Activated CD4-positive, alpha-beta T cell treated with anti-CD3 and anti-CD28 coated beads, Interleukin-2, Interleukin-4, amounts not matched to agents 100 ng/mL and 50 ng/mL, durations not matched to agents 16 hours and 8 hours (primary cell): ENCODE measurements around the gene WWOX.
A peak's percentile ranks its signal among the peaks of the same experiment; 100 is the strongest.

Experiments used
- DNase-seq: peaks from one replicate; pipeline ENCODE4 v3.0.0-alpha.2; 2020; ENCODE audit warnings: low spot score

Gene WWOX

DNA sequence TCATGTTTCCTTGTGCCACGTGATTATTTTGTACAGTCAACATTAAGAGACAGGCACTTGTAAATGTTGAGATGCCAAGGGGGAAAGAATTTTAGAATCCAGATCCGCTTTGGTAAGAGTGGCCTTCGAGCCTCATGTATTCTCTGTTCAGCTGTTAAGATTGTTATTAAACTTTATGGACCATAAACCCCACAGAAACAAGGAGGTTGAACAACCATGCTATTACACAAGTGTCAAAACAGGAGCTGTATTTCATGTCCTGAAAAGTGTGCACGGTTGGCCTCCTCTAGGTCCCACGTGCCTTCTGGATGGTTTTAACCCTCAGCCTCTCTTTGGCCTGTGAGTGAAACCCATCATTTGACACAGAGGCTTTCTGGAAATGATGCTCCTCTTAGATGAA lies 809.8 kb downstream of the WWOX start:
- no peak for DNase-seq

DNA sequence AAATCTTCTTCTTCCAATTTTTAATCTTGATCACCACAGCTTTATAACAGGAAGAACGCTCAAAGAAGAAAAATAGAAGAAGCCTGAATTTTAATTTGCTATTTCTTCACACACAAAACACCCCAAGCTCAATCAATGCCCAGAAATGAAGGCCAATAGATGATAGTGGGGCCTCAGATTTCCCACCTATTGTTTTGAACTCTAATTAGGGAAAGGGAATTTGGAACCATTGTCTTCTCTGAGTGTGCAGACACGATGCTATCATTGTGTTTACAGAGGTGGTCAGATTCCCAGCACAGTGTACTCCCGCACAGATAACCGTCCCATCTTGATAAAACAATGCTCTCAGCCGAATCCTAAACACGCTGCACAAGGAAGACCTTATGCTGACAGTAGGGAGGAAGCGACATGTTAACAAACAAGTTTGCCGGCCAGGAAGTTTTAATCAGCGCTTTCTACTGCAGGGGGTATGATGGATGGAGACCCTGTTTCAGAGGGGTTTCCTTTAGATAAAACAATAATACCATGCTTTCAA lies 816.4 kb downstream of the WWOX start:
- no peak for DNase-seq

DNA sequence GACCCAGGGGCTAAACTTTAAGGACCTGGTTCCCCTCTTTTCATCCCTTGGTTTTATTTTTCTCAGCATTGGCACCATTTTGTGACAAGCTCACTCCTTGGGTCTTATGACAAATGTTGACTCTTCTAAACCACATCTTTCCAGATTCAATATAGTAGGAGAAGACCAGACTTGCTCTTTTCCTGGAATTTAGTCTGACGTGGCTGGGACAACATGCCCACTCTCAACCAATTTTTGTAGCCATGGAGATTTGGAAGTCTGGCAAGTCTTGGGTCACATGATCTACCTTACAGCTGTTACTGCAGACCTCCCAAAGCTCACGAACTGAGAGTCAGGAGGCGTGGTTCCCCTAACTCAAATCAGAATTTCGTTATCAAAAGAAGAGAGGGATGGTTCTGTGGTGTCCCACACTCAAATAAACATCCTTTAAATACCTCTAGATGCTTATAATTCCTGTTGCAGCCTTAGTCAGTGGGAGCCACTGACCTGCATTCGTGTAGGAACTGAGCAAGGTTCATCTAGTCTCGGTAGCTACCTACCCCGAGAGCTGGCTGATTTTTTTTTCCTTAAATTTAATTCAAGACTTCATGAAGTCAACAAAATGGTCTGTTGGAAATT lies 817.6 kb downstream of the WWOX start:
- DNase-seq = no peak

DNA sequence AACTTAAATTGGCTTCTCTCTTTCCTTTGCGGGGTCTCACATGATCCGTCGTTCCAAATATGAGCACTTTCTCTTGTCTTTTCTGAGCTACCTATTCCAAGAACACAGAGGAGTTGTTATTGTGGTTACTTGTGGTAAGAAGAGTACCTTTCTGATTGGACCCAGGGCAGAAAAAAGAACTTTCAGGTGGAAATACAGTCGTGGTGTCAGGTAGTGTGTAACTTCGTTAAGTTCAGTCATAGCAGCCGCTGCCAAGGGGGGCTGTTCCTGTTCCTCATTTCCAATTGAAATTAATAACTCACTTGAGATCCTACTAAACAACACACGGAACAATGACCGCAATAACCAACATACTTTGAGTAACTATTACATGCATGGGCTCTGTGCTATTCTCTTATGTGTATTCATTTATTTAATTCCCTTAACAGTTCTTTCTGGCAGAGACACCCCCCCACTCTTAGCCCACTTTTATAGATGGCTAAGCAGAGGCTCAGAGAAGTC lies 819.4 kb downstream of the WWOX start:
- no peak for DNase-seq

- DNase-seq = no peak
These were observed 820.4 kb downstream of the WWOX start for GRCh38 chr16:78919852-78920251.

DNA sequence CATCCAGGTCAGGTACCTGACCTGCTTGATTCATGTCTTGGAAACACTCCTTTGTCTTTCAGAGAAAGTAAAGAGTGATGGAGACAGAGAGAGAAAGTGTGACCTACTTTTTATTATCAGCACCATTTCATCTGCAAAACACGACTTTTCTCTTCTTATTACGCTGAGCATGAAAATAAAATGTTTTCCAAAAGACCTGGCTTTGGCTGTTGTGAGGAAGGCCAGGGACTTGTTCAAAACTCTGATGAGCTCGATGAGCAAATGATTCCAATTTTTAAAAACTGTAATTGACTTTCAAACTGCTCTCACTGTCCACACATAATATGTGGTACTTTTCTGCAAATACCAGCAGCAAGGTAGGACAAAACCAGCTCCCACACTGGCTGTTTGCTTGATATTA lies 821.2 kb downstream of the WWOX start:
- DNase-seq = no peak

DNA sequence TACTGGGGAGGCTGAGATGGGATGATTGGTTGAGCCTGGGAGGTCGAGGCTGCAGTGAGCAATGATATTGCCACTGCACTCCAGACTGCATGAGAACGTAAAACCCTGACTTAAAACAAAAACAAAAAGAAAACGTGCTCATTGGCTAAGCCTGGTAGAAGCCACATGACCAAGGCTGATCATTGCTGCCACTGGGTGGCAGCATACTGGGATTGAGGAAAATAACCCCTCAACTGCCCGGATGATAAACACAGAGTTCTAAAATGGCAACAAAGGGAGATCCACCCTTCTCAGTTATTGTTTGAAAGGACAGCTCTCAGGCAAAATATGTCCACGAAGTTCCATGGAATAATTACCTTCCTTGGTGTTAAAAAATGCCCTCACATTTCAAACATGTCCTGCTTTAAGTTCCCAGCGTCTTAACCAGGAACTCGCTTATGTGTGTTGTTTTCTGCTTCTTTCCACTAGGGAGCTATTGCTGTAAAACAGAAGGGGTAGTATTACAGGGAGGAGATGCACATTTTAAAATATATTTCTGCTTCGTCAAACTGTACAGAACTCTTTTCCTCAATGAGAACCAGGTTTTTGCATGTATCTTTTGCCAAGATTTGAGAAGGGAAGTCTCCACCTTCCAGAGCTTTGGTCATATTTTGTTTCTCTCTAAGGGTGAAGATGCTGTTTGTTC lies 825.8 kb downstream of the WWOX start:
- DNase-seq = peak; percentile 17

DNA sequence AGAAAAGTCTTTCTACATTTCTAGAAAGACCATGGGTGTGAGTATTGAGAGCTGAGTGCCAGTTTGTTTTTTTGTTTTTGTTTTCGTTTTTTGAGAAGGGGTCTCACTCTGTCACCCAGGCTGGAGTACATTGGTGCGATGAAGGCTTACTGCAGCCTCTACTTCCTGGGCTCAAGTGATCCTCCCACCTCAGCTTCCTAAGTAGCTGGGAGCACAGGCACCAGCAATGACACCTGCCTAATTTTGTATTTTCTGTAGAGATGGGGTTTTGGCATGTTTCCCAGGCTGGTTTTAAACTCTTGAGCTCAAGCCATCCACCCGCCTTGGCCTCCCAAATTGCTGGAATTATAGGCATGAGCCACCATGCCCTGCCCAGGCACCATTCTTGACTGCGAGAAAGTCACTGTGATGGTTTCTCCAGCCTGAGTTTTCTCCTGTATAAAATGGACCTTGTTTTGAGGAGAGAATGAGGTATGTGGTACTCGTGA lies 827.3 kb downstream of the WWOX start:
- DNase-seq = no peak

DNA sequence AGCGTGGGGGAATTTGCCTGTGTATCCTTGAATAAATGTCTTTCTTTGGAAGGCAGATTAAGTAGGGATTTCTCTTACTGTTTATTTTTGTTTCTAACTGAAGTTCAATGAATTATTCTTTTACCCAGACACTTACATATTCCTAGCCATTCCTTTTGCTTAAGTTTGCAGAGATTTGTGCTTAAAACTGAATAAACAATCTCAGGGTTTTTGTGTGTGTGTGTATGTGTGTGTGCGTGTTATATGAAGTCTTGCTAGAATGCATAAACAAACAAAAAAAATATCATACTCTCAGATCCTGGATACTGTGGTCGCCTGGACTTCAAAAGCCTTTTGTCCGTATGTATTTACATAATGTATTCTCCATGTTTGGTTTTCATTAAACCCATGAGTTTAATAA lies 828.3 kb downstream of the WWOX start:
- no peak for DNase-seq

DNA sequence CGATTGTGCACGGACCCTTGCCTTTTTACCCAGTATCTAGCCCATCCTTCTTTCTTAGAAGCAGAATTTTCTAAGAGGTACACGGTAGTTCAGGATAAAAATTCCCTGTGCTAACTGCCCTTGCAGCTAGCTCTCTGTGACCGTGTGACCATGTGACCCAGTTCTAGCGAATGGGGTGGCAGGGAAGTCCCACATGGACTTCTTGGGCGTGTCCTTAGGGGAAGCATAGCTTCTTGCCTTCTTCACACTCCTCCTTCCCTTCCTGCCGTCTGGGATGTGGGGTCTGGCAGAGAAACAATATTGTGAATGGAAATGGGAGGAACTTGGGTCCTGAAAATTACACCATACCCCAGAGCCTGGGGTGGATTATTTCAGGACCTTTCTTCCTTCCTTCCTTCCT lies 830.4 kb downstream of the WWOX start:
- DNase-seq = no peak

DNA sequence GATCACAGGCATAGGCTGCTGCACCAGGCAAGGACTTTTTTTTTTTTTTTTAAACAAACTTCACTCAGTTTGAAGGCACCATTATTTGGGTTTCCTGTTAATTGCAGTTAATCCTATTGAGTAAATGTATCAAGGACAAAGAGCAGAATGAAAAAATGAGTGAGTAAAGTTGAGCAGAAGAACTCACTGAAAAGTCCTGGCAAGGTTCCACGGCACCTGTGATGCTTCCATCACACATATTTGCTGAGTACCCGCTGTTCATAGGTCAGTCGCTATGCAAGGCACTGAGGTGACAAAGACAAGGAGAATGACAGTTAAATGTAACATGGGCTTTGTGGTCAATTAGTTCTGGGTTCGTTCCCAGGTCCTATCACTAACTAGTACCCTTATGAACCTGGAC lies 831.1 kb downstream of the WWOX start:
- no peak for DNase-seq

- no peak for DNase-seq
These were observed 831.8 kb downstream of the WWOX start for GRCh38 chr16:78931267-78931666.

DNA sequence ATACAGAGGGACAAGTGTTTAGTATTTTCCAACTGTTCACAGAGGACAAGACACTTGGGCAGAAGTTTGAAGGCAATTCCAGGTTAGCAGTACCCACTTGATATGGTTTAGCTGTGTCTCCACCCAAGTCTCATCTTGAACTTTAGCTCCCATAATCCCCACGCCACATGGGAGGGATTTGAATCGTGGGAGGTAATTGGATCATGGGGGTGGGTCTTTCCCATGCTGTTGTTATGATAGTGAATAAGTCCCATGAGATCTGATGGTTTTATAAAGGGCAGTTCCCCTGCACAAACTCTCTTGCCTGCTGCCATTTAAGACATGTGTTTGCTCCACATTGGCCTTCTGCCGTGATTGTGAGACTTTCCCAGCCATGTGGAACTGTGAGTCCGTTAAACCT lies 832.2 kb downstream of the WWOX start:
- DNase-seq = no peak

DNA sequence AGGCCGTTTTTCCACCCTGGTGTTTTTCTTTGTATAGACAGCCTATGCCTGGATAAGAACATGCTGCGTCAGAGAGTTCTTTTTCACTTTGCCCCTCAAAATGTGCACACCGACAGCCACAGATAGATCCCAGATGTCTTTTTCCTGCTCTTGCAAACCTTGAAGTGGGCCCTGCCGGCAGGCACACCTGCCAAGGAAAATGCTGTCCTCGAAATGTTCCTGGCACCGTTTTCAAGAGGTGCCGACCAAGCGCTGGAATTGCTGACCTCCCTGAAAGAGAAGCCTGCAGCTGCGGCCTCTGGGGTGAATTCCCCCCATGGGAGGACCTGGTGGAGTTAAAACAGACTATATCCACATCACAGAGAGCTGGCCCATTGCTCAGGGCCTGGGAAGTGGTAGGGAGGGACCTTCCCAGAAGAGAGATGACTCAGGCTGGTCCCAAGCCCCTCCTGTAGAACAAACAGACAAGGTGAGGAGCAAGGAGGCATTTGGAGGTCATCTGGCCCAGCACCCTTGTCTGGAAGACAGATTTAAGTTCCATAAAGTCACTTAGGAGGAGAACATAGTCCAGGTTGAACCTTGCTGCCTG lies 833.0 kb downstream of the WWOX start:
- no peak for DNase-seq

- DNase-seq = no peak
These were observed 836.6 kb downstream of the WWOX start for GRCh38 chr16:78936060-78936459.

- DNase-seq = no peak
These were observed 840.1 kb downstream of the WWOX start for GRCh38 chr16:78939597-78939996.

DNA sequence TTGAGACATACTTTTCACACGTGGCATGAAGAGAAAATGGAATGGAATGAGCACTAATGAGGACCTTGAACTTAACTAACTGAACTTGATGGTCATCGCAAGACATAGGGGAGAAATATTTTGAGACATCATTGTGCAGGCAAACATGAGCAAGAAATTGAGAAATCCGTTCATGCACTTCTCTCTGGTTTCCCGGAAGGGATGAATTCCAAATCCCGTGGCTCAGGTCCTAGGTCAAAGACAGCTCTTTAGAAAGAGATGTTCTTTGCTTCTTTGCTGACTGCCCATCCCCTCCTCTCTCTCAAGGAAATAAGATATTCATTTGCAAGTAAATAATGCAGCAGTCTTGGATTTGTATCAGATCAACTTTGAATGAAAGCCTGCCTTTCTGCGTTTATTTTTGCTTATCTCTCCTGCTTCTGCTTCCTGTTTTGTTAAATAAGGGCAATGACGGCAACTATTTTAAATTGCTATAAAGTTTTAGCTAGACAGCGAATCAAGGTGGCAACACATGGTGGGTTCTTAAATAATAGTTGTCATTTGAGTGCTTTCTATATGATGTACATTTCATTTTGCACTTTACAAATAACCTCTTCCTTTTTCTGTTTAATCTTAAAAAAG lies 843.3 kb downstream of the WWOX start:
- no peak for DNase-seq

GRCh38 chr16:78945336-78945735 lies 845.9 kb downstream of the WWOX start:
- no peak for DNase-seq

DNA sequence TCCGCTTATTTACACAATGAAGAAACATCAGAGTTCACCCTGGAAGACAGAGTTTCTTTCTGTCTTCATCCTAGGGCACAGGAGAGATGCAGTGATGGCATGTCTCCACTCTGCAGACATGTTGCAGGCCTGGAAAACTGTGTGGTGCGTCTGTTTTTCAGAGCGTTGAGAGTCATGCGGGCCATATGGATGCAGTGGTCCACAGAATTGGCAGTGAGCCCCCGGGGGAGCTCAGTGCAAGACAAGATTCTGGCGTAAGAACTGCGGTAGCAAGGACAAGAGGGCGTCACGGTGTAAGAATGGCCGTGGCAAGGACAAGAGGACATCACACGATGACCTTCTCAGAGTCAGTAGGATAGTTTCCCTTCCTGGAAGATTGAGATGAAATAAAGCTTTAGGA lies 847.1 kb downstream of the WWOX start:
- no peak for DNase-seq

DNA sequence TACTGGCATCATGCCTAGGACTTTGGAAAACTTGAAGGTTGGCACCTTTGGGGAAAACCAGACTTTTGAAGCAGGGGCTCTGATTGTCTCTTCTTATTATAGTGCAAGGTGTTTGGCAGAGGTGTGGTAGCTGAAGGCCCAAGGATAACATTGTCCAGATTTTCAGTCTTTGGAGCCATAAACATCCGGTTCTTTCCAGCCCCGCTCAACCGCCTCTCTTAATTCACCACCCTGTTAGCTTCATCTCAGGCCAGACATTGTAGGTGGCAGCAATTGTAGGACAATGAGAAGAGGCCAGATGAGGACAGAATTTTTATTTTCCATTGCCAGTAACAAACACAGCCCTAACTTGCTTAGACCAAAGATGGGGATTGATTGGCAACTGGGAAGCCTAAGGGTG lies 851.3 kb downstream of the WWOX start:
- no peak for DNase-seq

DNA sequence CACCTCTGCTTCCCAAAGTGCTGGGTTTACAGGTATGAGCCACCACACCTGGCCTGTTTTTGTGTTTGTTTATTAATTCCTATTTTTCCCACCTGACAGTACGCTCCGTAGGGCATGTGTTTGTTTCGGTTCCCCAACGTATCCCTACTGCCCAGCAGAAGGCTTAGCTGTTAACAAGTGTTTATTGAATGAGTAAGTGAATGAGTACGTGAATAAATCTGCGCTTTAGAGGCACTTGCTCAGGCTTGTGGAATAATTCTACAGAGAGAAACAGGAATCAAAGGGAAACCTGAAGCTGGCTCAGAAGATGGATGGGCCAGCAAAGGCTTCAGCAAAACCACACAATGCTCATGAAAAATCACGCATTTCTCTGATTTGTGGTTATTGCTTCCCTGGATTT lies 853.2 kb downstream of the WWOX start:
- DNase-seq = no peak

GRCh38 chr16:78953526-78953925 lies 854.1 kb downstream of the WWOX start:
- DNase-seq = no peak

- DNase-seq = no peak
These were observed 855.8 kb downstream of the WWOX start for GRCh38 chr16:78955206-78955605.
